GM23248 (cell line): ENCODE data around the gene GALNT2. TPM values are rescaled to one million over a fixed set of nuclear protein-coding genes. Genes with fewer than 3 reads are reported as not detected.

Experiments
- DNase-seq: peaks from one replicate; pipeline ENCODE4 v3.0.0-alpha.2; 2015
- H2AFZ ChIP-seq: fragments of 200-600 bp; sonication (generic); 2 replicates; pipeline ENCODE4 v1.6.1; 2016; ENCODE audit warnings: antibody characterized with exemption
- H3F3A ChIP-seq: fragments of 200-600 bp; sonication (generic); 2 replicates; pipeline ENCODE4 v1.6.1; 2016; ENCODE audit warnings: mild to moderate bottlenecking, antibody characterized with exemption, mixed run types; ENCODE audit not compliant: insufficient read depth
- H3K27ac ChIP-seq: fragments of 200-600 bp; sonication (generic); 2 replicates; pipeline ENCODE4 v1.5.1; 2016; ENCODE audit warnings: mild to moderate bottlenecking
- H3K27me3 ChIP-seq: fragments of 200-600 bp; sonication (generic); replicated peaks from 2 replicates; pipeline ENCODE4 v1.6.1; 2016; ENCODE audit warnings: mild to moderate bottlenecking; ENCODE audit not compliant: insufficient read depth
- H3K36me3 ChIP-seq: fragments of 200-600 bp; sonication (generic); 2 replicates; pipeline ENCODE4 v1.6.1; 2016; ENCODE audit warnings: low read depth, mild to moderate bottlenecking
- H3K4me1 ChIP-seq: fragments of 200-600 bp; sonication (generic); 2 replicates; pipeline ENCODE4 v1.6.1; 2016; ENCODE audit warnings: mild to moderate bottlenecking; ENCODE audit not compliant: insufficient read depth
- H3K4me2 ChIP-seq: fragments of 200-600 bp; sonication (generic); one replicate; pipeline ENCODE4 v1.6.1; 2016; ENCODE audit warnings: mild to moderate bottlenecking; ENCODE audit not compliant: unreplicated experiment
- H3K4me3 ChIP-seq: fragments of 200-600 bp; sonication (generic); 2 replicates; pipeline ENCODE4 v1.5.1; 2016; ENCODE audit warnings: mild to moderate bottlenecking
- H3K79me2 ChIP-seq: fragments of 200-600 bp; sonication (generic); 2 replicates; pipeline ENCODE4 v1.6.1; 2016; ENCODE audit warnings: mild to moderate bottlenecking; ENCODE audit not compliant: insufficient read depth
- H3K9ac ChIP-seq: fragments of 200-600 bp; sonication (generic); 2 replicates; pipeline ENCODE4 v1.6.1; 2016; ENCODE audit warnings: mild to moderate bottlenecking
- H3K9me2 ChIP-seq: fragments of 200-600 bp; sonication (generic); 2 replicates; pipeline ENCODE4 v1.6.1; 2016; ENCODE audit warnings: mixed run types, mild to moderate bottlenecking, moderate library complexity; ENCODE audit not compliant: insufficient read depth
- H3K9me3 ChIP-seq: fragments of 200-600 bp; sonication (generic); one replicate; pipeline ENCODE4 v1.6.1; 2017; ENCODE audit warnings: low read depth
- H4K20me1 ChIP-seq: fragments of 200-600 bp; sonication (generic); 2 replicates; pipeline ENCODE4 v1.6.0; 2016; ENCODE audit not compliant: insufficient read depth
- EZH2 ChIP-seq: fragments of 200-600 bp; sonication (generic); IDR thresholded peaks from 2 replicates; pipeline ENCODE4 v1.6.1; 2018; ENCODE audit warnings: antibody characterized with exemption, mild to moderate bottlenecking; ENCODE audit not compliant: insufficient read depth, poor library complexity, severe bottlenecking
- EZH2phosphoT487 ChIP-seq: fragments of 200-600 bp; sonication (generic); IDR thresholded peaks from 2 replicates; pipeline ENCODE4 v1.6.1; 2018; ENCODE audit warnings: antibody characterized with exemption, moderate library complexity, mild to moderate bottlenecking, low read depth; ENCODE audit not compliant: insufficient read depth
- WGBS, 2 experiments: methylation state at CpG; one replicate each; pipeline ENCODE4 v1.1.6; 2015 to 2017; ENCODE audit warnings: low lambda C conversion rate in 2 of 2, low coverage in 1 of 2; ENCODE audit errors: missing lambda C conversion rate in 2 of 2; 5-methylcytosine and 5-hydroxymethylcytosine counted together
- in situ Hi-C: fragments of 300-500 bp; cut with MboI; formaldehyde crosslinking; loops from 2 replicates; pipeline ENCODE4 v1.15.0; 2020
- polyA plus RNA-seq: library from polyadenylated mRNA; unstranded; fragments of >200 nt; fragmentation: Nextera tagmentation; extraction: Ambion mirVana; gene quantifications from 2 replicates; pipeline ENCODE4 v1.2.1, GENCODE V29; 2016
- total RNA-seq: library from RNA; depleted of rRNA; stranded (reverse); fragments of >200 nt; shearing (Covaris generic); gene quantifications from 2 replicates; pipeline ENCODE4 v1.2.3, GENCODE V29; 2014

Gene GALNT2
- total and polyA plus RNA-seq, 2 experiments from 2014 or later, result 111 to 124 TPM

GRCh38 chr1:230200276-230200675, 133.2 kb downstream of the GALNT2 start:
- H3K9me3 ChIP-seq, result no peaks in the 10 kb centered on the region
- DNase-seq, result no peak
- no peaks in the 10 kb centered on the region for H3K9me2 ChIP-seq
- H3K4me3 ChIP-seq, result no peak overlapping the region
- H3K79me2 ChIP-seq, result peaks cover 89% of the 10 kb centered on the region
- no peak for TF ChIP-seq EZH2phosphoT487
- TF ChIP-seq EZH2, result no peak
- peaks cover 6% of the 10 kb centered on the region; the same call in 1 of the 2 replicates for H3K36me3 ChIP-seq
- H3K4me2 ChIP-seq, result no peak overlapping the region
- in situ Hi-C loops, result no loop called here
- no peaks in the 10 kb centered on the region for H3F3A ChIP-seq
- H4K20me1 ChIP-seq, result no peaks in the 10 kb centered on the region
- no peak overlapping the region for H3K27ac ChIP-seq
- H3K4me1 ChIP-seq, result no peaks in the 10 kb centered on the region
- no peak overlapping the region for H3K9ac ChIP-seq
- H3K27me3 ChIP-seq, result no peaks in the 10 kb centered on the region
- H2AFZ ChIP-seq, result no peak overlapping the region
- 98 to 100% methylated on average over 9 of the region's 9 CpGs for WGBS, 2 experiments

- Histone ChIP-seq H3K9me3 (no peaks in the 10 kb centered on the region), H3K4me1 (peaks cover 5% of the 10 kb centered on the region), H3K27ac (no peak overlapping the region), H3K79me2 (peaks cover 80% of the 10 kb centered on the region), H3K9me2 (no peaks in the 10 kb centered on the region), H3K4me2 (no peak overlapping the region), H3F3A (peaks cover 5% of the 10 kb centered on the region; the same call in 1 of the 2 replicates), H2AFZ (no peak overlapping the region), H3K9ac (no peak overlapping the region), H3K36me3 (peaks cover 6% of the 10 kb centered on the region; the same call in 1 of the 2 replicates), H3K4me3 (no peak overlapping the region), H3K27me3 (no peaks in the 10 kb centered on the region), H4K20me1 (no peaks in the 10 kb centered on the region)
- TF ChIP-seq EZH2phosphoT487 (no peak), EZH2 (no peak)
- 88 to 90% methylated on average over 9 of the region's 9 CpGs for WGBS, 2 experiments
- DNase-seq, result no peak
- in situ Hi-C loops, result no loop called here
These were observed 134.4 kb downstream of the GALNT2 start for GRCh38 chr1:230201445-230201844.

- no peak overlapping the region for H3K4me2 ChIP-seq
- WGBS, 2 experiments, result 80 to 83% methylated on average over 3 of the region's 3 CpGs
- in situ Hi-C loops, result no loop called here
- H3K4me1 ChIP-seq, result peaks cover 14% of the 10 kb centered on the region
- peaks cover 13% of the 10 kb centered on the region; the same call in 1 of the 2 replicates for H3F3A ChIP-seq
- no peaks in the 10 kb centered on the region for H3K9me2 ChIP-seq
- H3K36me3 ChIP-seq, result peaks cover 6% of the 10 kb centered on the region; the same call in 1 of the 2 replicates
- no peaks in the 10 kb centered on the region for H3K9me3 ChIP-seq
- peaks cover 84% of the 10 kb centered on the region for H3K79me2 ChIP-seq
- no peak for DNase-seq
- no peak for TF ChIP-seq EZH2
- no peak for TF ChIP-seq EZH2phosphoT487
- no peak overlapping the region for H3K9ac ChIP-seq
- no peaks in the 10 kb centered on the region for H4K20me1 ChIP-seq
- no peak overlapping the region for H2AFZ ChIP-seq
- no peaks in the 10 kb centered on the region for H3K27me3 ChIP-seq
- H3K27ac ChIP-seq, result no peak overlapping the region
- H3K4me3 ChIP-seq, result no peak overlapping the region
These were observed 137.8 kb downstream of the GALNT2 start for GRCh38 chr1:230204842-230205241.

- Histone ChIP-seq H3K27ac (peak overlapping the region; percentile 64), H3K9me3 (no peaks in the 10 kb centered on the region), H3K79me2 (peaks cover 86% of the 10 kb centered on the region), H3K9ac (no peak overlapping the region), H3K4me3 (no peak overlapping the region), H3K4me2 (no peak overlapping the region), H3F3A (peaks cover 20% of the 10 kb centered on the region; the same call in 1 of the 2 replicates), H3K9me2 (no peaks in the 10 kb centered on the region), H3K27me3 (no peaks in the 10 kb centered on the region), H4K20me1 (no peaks in the 10 kb centered on the region), H3K4me1 (peaks cover 23% of the 10 kb centered on the region), H3K36me3 (peaks cover 6% of the 10 kb centered on the region; the same call in 1 of the 2 replicates), H2AFZ (no peak overlapping the region)
- WGBS, 2 experiments, result 58 to 63% methylated on average over 7 of the region's 7 CpGs
- no peak for TF ChIP-seq EZH2
- TF ChIP-seq EZH2phosphoT487, result no peak
- DNase-seq, result peak; percentile 74
- in situ Hi-C loops, result no loop called here
These were observed 138.7 kb downstream of the GALNT2 start for GRCh38 chr1:230205719-230206198.
